ENCODE data around the gene LPCAT2.

Gene LPCAT2

GRCh38 chr16:55621771-55622170 is 112.9 kb downstream of the LPCAT2 start:
- no peak for DNase-seq

GRCh38 chr16:55622272-55622671 is 113.4 kb downstream of the LPCAT2 start:
- DNase-seq = no peak

- DNase-seq = no peak
Observed at GRCh38 chr16:55622930-55623561, 114.2 kb downstream of the LPCAT2 start.

GRCh38 chr16:55623640-55624039 is 114.8 kb downstream of the LPCAT2 start:
- no peak for DNase-seq

DNA sequence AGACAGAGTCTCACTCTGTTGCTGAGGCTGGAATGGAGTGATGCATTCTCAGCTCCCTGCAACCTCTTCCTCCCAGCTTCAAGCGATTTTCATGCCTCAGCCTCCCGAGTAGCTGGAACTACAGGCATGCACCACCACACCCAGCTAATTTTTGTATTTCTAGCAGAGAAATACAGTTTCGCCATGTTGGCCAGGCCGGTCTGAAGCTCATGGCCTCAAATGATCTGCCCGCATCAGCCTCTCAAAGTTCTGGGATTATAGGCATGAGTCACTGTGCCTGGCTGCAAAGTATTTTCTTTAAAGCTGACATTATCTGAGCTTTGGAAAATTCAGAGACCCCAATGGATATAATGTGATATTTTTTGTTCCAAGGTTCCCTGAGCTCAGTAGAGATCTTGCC is 115.8 kb downstream of the LPCAT2 start:
- no peak for DNase-seq

DNA sequence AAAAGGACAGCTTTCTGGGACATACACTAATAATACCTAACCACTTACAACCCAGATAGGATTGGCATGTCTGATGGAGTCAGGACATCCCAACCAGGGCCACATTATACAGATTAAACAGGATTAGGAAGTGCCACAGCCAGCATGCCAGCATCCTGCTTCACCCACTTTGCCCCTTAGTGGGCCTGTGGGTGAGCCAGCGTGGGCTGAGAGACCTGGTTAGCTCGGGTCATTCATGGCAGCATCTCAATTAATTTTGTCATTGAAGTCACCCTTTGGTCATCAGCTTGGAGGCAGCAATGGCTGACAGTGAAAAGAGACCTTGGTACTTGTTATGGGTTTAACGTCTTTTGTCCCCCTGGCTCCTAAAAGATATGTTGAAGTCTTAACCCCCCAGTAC is 117.0 kb downstream of the LPCAT2 start:
- DNase-seq = no peak

GRCh38 chr16:55628306-55628968 is 119.6 kb downstream of the LPCAT2 start:
- DNase-seq = no peak

DNA sequence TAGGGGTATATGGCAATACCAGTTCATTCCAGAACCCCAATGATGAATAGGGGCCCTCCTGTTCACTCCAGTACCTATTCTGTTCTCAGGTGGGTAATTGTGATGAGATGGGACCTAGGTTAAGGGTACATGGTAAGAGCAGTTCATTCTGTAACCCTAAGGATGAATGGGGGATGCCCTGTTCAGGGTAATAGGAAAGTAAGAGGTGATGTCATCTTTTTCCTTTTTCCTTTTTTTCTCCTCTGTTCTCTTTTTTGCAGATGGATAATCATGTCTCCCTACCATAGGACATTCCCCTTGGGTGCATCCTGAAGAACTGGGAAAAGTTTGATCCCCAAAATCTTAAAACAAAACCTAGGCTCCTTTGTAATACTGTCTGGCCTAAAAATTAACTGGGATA is 121.9 kb downstream of the LPCAT2 start:
- DNase-seq = no peak

DNA sequence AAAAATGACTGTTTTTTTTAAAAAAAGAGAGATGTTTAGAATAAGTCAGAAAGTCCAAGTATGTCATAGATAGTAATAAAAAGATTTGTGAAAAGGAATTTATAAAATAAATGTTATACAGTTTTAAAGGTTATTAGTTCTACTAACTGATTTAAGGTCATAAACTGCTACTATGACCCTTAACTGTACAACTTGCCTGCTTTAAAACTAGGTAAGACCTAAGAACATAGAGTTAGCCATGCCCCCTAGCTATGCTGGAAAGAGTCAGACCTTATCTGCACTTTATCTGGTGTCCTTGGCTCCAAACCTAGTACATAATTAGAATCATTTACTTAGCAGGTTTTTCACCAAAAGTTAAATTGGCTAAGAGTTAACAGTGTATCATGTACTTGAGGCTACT is 123.4 kb downstream of the LPCAT2 start:
- no peak for DNase-seq

DNA sequence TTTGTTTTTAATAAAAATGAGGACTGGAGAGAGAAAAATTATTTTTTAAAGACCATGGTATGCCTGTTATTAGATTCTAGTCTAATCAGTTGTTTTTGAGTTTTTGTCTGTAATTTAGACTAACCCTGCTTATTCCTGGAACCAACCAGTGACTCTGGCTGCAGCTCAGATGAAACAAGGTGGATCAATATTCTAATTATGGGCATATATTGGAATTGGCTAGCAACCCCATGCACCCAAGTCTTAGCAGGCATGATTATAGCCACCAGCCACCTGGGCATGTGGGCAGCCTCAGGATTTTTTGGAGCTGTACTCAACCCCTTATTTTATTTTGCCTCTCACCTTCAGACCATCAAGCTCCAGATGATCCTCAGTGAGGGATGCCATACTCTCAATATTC is 125.3 kb downstream of the LPCAT2 start:
- no peak for DNase-seq
